ENCODE measurements around the gene ACTL7B. TPM values are rescaled to one million over a fixed set of nuclear protein-coding genes. Genes with fewer than 3 reads are reported as not detected.

Gene ACTL7B
- total and polyA plus RNA-seq, 2 donors (not counting 1 experiment from before 2014, with no cell fraction given), result 0.07 TPM; not detected in 1

GRCh38 chr9:108897324-108898096 is 41.7 kb upstream of the ACTL7B start:
- DNase-seq (no peak), ATAC-seq (ENCODE audit: low read depth) (no peak)
- no peak for TF ChIP-seq CTCF (IDR thresholded peaks at IDR 0.05)
- no peak for TF ChIP-seq EZH2 (IDR thresholded peaks at IDR 0.05; ENCODE audit: borderline replicate concordance, insufficient read depth, low read depth, low read length, poor library complexity, severe bottlenecking)
- H2AFZ ChIP-seq (ENCODE audit: insufficient read depth, low read depth, low read length, poor library complexity, severe bottlenecking), result no peak overlapping the region
- H3K9ac ChIP-seq (ENCODE audit: low read length), result no peak overlapping the region
- no peaks in the 10 kb centered on the region for H3K27me3 ChIP-seq (replicated peaks in 1 of 4; ENCODE audit: control extremely low read depth in 1 of 4, control insufficient read depth in 3 of 4, insufficient read depth in 4 of 4, low read length in 3 of 4)
- H3K4me3 Mint-ChIP-seq, result no peak overlapping the region
- WGBS (ENCODE audit: insufficient coverage), result no CpG with 5 or more reads among the region's 2 CpGs
- peaks cover 8 to 79% of the 10 kb centered on the region in 2 experiments for H3K36me3 ChIP-seq (replicated peaks in 1 of 2; ENCODE audit: control extremely low read depth in 1 of 2, control insufficient read depth in 1 of 2, extremely low read depth in 1 of 2, insufficient read depth in 2 of 2, low read length in 1 of 2)
- no peaks in the 10 kb centered on the region for H3K4me1 ChIP-seq (ENCODE audit: control insufficient read depth in 2 of 2, insufficient read depth in 2 of 2, low read length in 2 of 2)
- no peaks in the 10 kb centered on the region for H3K79me2 ChIP-seq (ENCODE audit: control insufficient read depth, insufficient read depth, low read length)
- ChIA-PET CTCF (no interaction called here), POLR2A (no interaction called here)
- H3K9me3 ChIP-seq (ENCODE audit: control extremely low read depth in 1 of 3, control insufficient read depth in 2 of 3, insufficient read depth in 1 of 3, low read length in 2 of 3), result no peaks in the 10 kb centered on the region
- H3K4me1 Mint-ChIP-seq, result no peaks in the 10 kb centered on the region
- no peak overlapping the region for H3K27ac Mint-ChIP-seq
- H4K20me1 ChIP-seq (ENCODE audit: control insufficient read depth, insufficient read depth, low read length, poor library complexity, severe bottlenecking), result no peaks in the 10 kb centered on the region
- intact Hi-C loops (cut with micrococcal nuclease), result no loop called here
- H3K27me3 Mint-ChIP-seq, result no peaks in the 10 kb centered on the region
- H3K9me3 Mint-ChIP-seq (ENCODE audit: insufficient read depth), result no peaks in the 10 kb centered on the region
- no peak overlapping the region for H3K4me3 ChIP-seq (ENCODE audit: control extremely low read depth in 1 of 5, extremely low read depth in 1 of 5, insufficient read depth in 1 of 5, low read depth in 2 of 5, low read length in 4 of 5)
- H3K27ac ChIP-seq (ENCODE audit: low read length in 2 of 2), result no peak overlapping the region
- no peak overlapping the region for H3K4me2 ChIP-seq (replicated peaks; ENCODE audit: low read depth, low read length, poor library complexity, severe bottlenecking)

DNA sequence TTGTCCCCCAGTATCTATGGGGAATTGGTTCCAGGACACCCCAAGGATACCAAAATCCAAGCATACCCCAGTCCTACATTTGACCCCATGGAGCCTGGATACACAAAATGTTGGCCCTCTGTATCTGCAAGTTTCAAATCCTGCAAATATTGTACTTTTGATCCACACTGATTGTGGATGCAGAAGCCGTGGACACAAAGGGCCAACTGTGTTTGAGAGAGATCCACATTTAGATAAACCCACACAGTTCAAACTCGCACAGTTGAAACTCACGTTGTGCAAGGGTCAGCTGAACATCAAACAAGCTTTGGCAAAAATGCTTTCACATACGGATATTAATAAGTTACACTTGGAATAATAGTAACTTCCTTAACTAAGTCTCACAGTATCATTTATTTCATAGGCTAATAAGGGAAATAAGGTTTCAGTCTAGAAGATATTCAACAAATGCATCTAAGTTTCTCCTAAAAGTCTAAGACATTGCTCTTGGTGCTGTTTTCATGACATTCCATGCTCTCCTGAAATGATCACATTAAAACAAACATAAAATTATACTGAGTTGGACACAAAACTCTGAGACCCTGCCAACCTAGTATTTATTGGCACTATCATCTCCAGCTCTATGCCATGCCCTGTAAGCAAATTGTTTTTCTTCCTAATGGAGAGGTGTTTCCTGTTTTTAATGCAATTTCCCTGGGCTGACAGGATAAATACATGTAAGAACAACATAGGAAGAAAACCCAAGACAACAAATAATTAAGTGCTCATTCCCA is 38.6 kb upstream of the ACTL7B start:
- Histone ChIP-seq H3K9me3 (ENCODE audit: control extremely low read depth in 1 of 3, control insufficient read depth in 2 of 3, insufficient read depth in 1 of 3, low read length in 2 of 3) (no peaks in the 10 kb centered on the region), H3K4me3 (ENCODE audit: control extremely low read depth in 1 of 5, extremely low read depth in 1 of 5, insufficient read depth in 1 of 5, low read depth in 2 of 5, low read length in 4 of 5) (no peak overlapping the region), H2AFZ (ENCODE audit: insufficient read depth, low read depth, low read length, poor library complexity, severe bottlenecking) (no peak overlapping the region), H3K79me2 (ENCODE audit: control insufficient read depth, insufficient read depth, low read length) (no peaks in the 10 kb centered on the region), H3K27ac (ENCODE audit: low read length in 2 of 2) (no peak overlapping the region), H3K27me3 (replicated peaks in 1 of 4; ENCODE audit: control extremely low read depth in 1 of 4, control insufficient read depth in 3 of 4, insufficient read depth in 4 of 4, low read length in 3 of 4) (no peaks in the 10 kb centered on the region), H3K36me3 (replicated peaks in 1 of 2; ENCODE audit: control extremely low read depth in 1 of 2, control insufficient read depth in 1 of 2, extremely low read depth in 1 of 2, insufficient read depth in 2 of 2, low read length in 1 of 2) (peaks cover 13 to 89% of the 10 kb centered on the region in 2 experiments), H3K4me1 (ENCODE audit: control insufficient read depth in 2 of 2, insufficient read depth in 2 of 2, low read length in 2 of 2) (no peaks in the 10 kb centered on the region), H3K4me2 (replicated peaks; ENCODE audit: low read depth, low read length, poor library complexity, severe bottlenecking) (no peak overlapping the region), H3K9ac (ENCODE audit: low read length) (no peak overlapping the region), H4K20me1 (ENCODE audit: control insufficient read depth, insufficient read depth, low read length, poor library complexity, severe bottlenecking) (no peaks in the 10 kb centered on the region)
- CTCF ChIA-PET, result no interaction called here
- Mint-ChIP-seq H3K27ac (no peak overlapping the region), H3K4me3 (no peak overlapping the region), H3K4me1 (no peaks in the 10 kb centered on the region), H3K9me3 (ENCODE audit: insufficient read depth) (no peaks in the 10 kb centered on the region), H3K27me3 (no peaks in the 10 kb centered on the region)
- intact Hi-C loops (cut with micrococcal nuclease), result no loop called here
- WGBS (ENCODE audit: insufficient coverage), result 100% methylated on average over 1 of the region's 4 CpGs
- no peak for TF ChIP-seq CTCF (IDR thresholded peaks at IDR 0.05)
- POLR2A ChIA-PET, result no interaction called here
- no peak for DNase-seq
- ATAC-seq (ENCODE audit: low read depth), result no peak

Measured in B cell (primary cell).